ENCODE data around the gene ATL1.
"Not testable (repeated sequence)": the region's sequence is repeated elsewhere in the genome, so short reads cannot be mapped to it uniquely, and the experiment has no call there.

ATL1 gene

GRCh38 chr14:50605766-50606165 is 45.8 kb downstream of the ATL1 start:
- no peak for DNase-seq

- DNase-seq: no peak
Measured at GRCh38 chr14:50606468-50606867, 46.5 kb downstream of the ATL1 start.

GRCh38 chr14:50607181-50607580 is 47.2 kb downstream of the ATL1 start:
- DNase-seq: no peak

GRCh38 chr14:50607761-50608160 is 47.8 kb downstream of the ATL1 start:
- DNase-seq: no peak

- DNase-seq: no peak
Measured at GRCh38 chr14:50608302-50608851, 48.4 kb downstream of the ATL1 start.

- no peak for DNase-seq
Measured at GRCh38 chr14:50610465-50610864, 50.5 kb downstream of the ATL1 start.

- no peak for DNase-seq
Measured at GRCh38 chr14:50612806-50613205, 52.9 kb downstream of the ATL1 start.

GRCh38 chr14:50615056-50615455 is 55.1 kb downstream of the ATL1 start:
- no peak for DNase-seq

GRCh38 chr14:50615552-50615951 is 55.6 kb downstream of the ATL1 start:
- no peak for DNase-seq

- no peak for DNase-seq
Measured at GRCh38 chr14:50616275-50616674, 56.3 kb downstream of the ATL1 start.

DNA sequence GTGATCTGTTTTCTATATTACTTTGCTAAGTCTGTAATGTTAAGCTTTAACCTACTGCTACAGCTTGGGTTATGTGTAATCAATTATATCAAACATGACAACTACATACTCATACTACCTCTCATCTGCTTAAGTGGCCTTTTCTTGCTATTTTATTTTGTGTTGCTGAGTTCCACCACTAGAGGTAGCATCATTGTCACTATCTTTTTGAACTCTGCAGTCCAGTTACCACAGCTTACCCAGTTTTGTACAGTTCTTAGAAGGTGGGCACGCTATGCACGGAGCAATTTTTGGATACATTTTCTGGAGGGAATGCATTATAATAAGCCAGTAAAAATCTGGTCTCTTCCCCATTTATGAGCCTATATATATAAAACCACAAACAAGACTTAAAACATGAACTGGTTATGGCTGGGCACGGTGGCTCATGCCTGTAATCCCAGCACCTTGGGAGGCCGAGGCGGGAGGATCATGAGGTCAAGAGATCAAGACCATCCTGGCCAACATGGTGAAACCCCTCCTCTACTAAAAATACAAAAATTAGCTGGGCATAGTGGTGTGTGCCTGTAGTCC is 59.7 kb downstream of the ATL1 start:
- no peak for DNase-seq

- no peak for DNase-seq
Measured at GRCh38 chr14:50620341-50620740, 60.4 kb downstream of the ATL1 start.

GRCh38 chr14:50622978-50623377 is 63.0 kb downstream of the ATL1 start:
- DNase-seq: no peak

GRCh38 chr14:50624447-50624846 is 64.5 kb downstream of the ATL1 start:
- DNase-seq: no peak

GRCh38 chr14:50624947-50625346 is 65.0 kb downstream of the ATL1 start:
- DNase-seq: not testable (repeated sequence)

DNA sequence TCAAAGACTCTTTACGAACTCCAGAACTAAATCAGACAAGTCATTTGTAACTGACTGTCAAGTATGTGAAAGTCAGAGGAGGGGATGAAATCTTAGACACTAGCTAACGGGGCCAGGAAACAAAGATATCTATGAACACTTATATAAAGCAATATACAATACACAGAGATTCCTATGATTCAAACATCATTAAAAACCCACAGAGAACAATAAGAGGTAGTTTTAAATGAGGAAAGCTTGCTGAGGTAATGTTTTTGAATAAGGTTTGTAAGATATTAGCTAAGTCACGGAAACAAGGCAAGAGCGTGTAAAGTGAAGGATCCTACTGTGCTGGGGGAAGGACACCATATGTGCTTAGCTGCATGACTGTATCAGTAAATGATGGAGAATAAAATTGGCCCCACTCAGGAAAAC is 71.5 kb downstream of the ATL1 start:
- no peak for DNase-seq

- DNase-seq: no peak
Measured at GRCh38 chr14:50633954-50634353, 74.0 kb downstream of the ATL1 start.

DNA sequence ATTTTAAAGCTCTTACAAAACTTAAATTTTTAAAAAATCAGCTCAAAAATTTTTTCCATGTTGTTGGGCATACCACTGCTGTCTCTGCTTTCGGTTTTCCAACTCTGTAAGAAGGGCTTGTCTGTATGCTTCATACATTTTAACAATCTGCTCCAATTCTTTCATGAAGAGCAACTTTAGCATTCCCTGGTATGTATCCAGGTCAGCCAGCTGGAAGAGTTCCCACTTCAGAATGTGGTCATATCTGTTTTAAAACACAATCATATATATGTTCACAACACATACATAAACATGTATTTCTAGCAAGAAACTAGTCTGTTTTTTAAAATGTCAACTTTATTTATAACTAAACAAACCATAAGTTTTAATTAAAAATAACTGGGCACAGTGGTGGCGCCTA is 75.2 kb downstream of the ATL1 start:
- DNase-seq: no peak

GRCh38 chr14:50647282-50647681 is 87.3 kb downstream of the ATL1 start:
- no peak for DNase-seq

DNA sequence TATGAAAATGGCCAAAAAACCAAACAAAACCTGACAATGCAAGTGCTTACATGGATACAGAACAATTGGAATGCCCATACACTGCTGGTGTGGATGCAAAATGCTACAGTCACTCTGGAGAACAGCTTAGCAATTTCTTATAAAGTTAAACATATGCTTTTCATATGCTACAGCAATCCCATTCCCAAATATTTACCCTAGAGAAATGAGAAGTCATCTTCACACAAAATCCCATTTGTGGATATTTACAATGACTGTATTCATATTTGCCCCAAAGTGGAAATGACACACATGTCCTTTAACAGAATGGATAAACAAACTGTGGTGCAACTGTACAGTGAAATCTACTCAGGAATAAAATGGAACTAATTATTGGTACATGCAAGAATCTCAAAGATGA is 87.8 kb downstream of the ATL1 start:
- no peak for DNase-seq

GRCh38 chr14:50649691-50650090 is 89.7 kb downstream of the ATL1 start:
- no peak for DNase-seq

DNA sequence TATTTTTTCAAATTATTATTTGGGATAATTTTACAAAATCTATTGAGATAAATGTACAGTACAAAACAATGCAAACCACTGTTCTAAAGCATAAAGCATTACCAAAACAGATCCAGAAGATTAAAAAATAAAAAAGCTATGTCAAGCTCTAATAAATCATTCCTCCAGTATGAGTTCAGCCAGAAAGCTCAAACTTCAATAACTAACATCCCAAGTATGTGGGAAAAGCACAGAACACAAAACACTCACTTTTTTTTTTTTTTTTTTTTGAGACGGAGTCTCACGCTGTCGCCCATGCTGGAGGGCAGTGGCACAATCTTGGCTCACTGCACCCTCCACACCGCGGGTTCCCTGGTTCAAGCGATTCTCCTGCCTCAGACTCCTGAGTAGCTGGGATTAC is 96.8 kb downstream of the ATL1 start:
- DNase-seq: no peak

- no peak for DNase-seq
Measured at GRCh38 chr14:50657753-50658152, 97.8 kb downstream of the ATL1 start.

DNA sequence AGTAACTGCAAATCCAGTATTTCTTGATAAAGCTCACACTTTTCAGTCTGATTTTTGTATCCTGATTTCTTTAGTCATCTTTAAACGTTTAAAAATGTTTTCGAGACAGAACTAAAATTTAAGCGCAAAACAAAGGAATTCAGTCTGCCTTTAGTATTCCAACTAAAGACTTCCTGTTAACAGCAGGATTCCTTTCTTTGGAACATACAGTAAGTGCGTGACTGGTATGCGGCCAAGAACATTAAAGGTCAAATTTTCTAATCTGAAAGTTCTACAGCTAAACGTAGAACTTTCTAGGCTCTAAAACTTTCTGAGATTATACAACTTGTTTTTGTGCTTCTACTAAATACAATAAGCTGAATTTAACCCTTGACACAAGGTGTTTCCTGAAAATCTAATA is 98.3 kb downstream of the ATL1 start:
- no peak for DNase-seq

DNA sequence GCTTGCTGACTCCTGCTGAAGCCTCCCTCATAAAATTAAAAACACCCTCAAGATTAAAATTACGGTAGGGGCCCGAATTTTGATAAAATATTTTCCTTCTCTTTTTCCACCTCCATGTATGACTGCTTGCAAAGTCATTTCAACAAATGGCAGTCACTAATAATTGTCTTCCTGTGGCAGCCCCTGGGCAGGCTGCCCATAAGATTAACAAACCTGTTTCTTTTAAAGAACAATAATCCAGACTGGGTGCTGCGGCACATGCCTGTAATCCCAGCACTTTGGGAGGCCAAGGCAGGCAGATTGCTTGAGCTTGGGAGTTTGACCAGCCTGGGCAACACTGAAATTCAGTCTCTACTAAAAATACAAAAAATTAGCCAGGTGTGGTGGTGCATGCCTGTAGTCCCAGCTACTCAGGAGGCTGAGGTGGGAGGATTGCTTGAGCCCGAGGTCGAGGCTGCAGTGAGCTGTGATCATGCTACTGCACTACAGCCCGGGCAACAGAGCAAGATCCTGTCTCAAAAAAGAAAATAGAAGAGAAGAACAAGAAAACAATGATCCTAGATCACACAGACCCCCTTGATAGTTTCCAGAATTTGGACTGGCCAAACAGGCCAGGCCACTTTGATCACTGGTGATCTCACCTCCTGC is 99.5 kb downstream of the ATL1 start:
- no peak for DNase-seq
